Choroid plexus epithelial cell (primary cell): ENCODE data around the gene CENPVL2.
"Not testable (repeated sequence)": the region's sequence is repeated elsewhere in the genome, so short reads cannot be mapped to it uniquely, and the experiment has no call there.

ENCODE experiments used
- DNase-seq: peaks from one replicate; pipeline ENCODE4 v3.0.0-alpha.2; 2010; ENCODE audit warnings: low read depth
- H3K4me3 ChIP-seq: 2 replicates; pipeline ENCODE4 v1.5.1; 2011; ENCODE audit warnings: low read depth, mild to moderate bottlenecking, control low read depth, low read length, moderate library complexity
- CTCF ChIP-seq: conservative IDR thresholded peaks from 2 replicates; pipeline ENCODE4 v1.5.1; 2011; ENCODE audit warnings: low read depth, mild to moderate bottlenecking, control low read depth, inconsistent platforms, low read length, moderate library complexity

Gene CENPVL2

GRCh38 chrX:51643377-51643776 is 39.3 kb downstream of the CENPVL2 start:
- no peak overlapping the region for H3K4me3 ChIP-seq
- TF ChIP-seq CTCF, result no peak
- DNase-seq, result no peak

GRCh38 chrX:51641421-51642021 is 41.1 kb downstream of the CENPVL2 start:
- TF ChIP-seq CTCF, result peak; percentile 61
- DNase-seq, result peak; percentile 76
- H3K4me3 ChIP-seq, result no peak overlapping the region

- H3K4me3 ChIP-seq, DNase-seq: not testable (repeated sequence)
Observed at GRCh38 chrX:51636511-51636910, 46.1 kb downstream of the CENPVL2 start.
